Measurements from ENCODE around the gene PRKCA.

PRKCA gene

GRCh38 chr17:66351033-66351432 is 48.6 kb downstream of the PRKCA start:
- TF ChIP-seq CTCF (IDR thresholded peaks at IDR 0.05; ENCODE audit: insufficient read depth, low read length, missing control alignments), result no peak
- no peak for DNase-seq (ENCODE audit: low read depth, low spot score)
- no peak overlapping the region for H3K4me3 ChIP-seq (ENCODE audit: low read depth, low read length)
- ChIA-PET CTCF (interaction anchor here (0.6 kb wide), 2 partner anchors 120 to 196 kb away, joined by 3 read pairs; no protein-coding TSS in a partner anchor), POLR2A (no interaction called here)

- POLR2A ChIA-PET, result no interaction called here
- no peak overlapping the region for H3K4me3 ChIP-seq (ENCODE audit: low read depth, low read length)
- DNase-seq (ENCODE audit: low read depth, low spot score), result no peak
- no peak for TF ChIP-seq CTCF (IDR thresholded peaks at IDR 0.05; ENCODE audit: insufficient read depth, low read length, missing control alignments)
- CTCF ChIA-PET, result no interaction called here
Observed at GRCh38 chr17:66351701-66352100, 49.3 kb downstream of the PRKCA start.

- no peak overlapping the region for H3K4me3 ChIP-seq (ENCODE audit: low read depth, low read length)
- no peak for TF ChIP-seq CTCF (IDR thresholded peaks at IDR 0.05; ENCODE audit: insufficient read depth, low read length, missing control alignments)
- peak; percentile 14 for DNase-seq (ENCODE audit: low read depth, low spot score)
- POLR2A ChIA-PET, result interaction anchor here (0.6 kb wide), 1 partner anchor 300 kb away, joined by 3 read pairs; no protein-coding TSS in a partner anchor
- CTCF ChIA-PET, result interaction anchor here (0.6 to 1.1 kb wide), 2 partner anchors 70 to 320 kb away, joined by 3 read pairs; no protein-coding TSS in a partner anchor
Observed at GRCh38 chr17:66353937-66354401, 51.6 kb downstream of the PRKCA start.

GRCh38 chr17:66354472-66354871 is 52.1 kb downstream of the PRKCA start:
- DNase-seq (ENCODE audit: low read depth, low spot score), result no peak
- POLR2A ChIA-PET, result no interaction called here

GRCh38 chr17:66354981-66355380 is 52.6 kb downstream of the PRKCA start:
- no peak overlapping the region for H3K4me3 ChIP-seq (ENCODE audit: low read depth, low read length)
- POLR2A ChIA-PET, result no interaction called here
- CTCF ChIA-PET, result interaction anchor here (1.1 kb wide), 1 partner anchor 19 kb away, joined by 3 read pairs; no protein-coding TSS in a partner anchor
- DNase-seq (ENCODE audit: low read depth, low spot score), result no peak
- TF ChIP-seq CTCF (IDR thresholded peaks at IDR 0.05; ENCODE audit: insufficient read depth, low read length, missing control alignments), result no peak

More at GRCh38 chr17:66354472-66354871, 52.1 kb downstream of the PRKCA start:
- no peak overlapping the region for H3K4me3 ChIP-seq (ENCODE audit: low read depth, low read length)
- CTCF ChIA-PET, result interaction anchor here (1.1 kb wide), 1 partner anchor 19 kb away, joined by 3 read pairs; no protein-coding TSS in a partner anchor
- no peak for TF ChIP-seq CTCF (IDR thresholded peaks at IDR 0.05; ENCODE audit: insufficient read depth, low read length, missing control alignments)

GRCh38 chr17:66355510-66355909 is 53.1 kb downstream of the PRKCA start:
- POLR2A ChIA-PET, result no interaction called here
- H3K4me3 ChIP-seq (ENCODE audit: low read depth, low read length), result no peak overlapping the region
- no peak for TF ChIP-seq CTCF (IDR thresholded peaks at IDR 0.05; ENCODE audit: insufficient read depth, low read length, missing control alignments)
- CTCF ChIA-PET, result interaction anchor here (1.1 kb wide), 1 partner anchor 20 kb away, joined by 3 read pairs; no protein-coding TSS in a partner anchor
- no peak for DNase-seq (ENCODE audit: low read depth, low spot score)
